Measurements from ENCODE around the gene DENND2D. TPM values are rescaled to one million over a fixed set of nuclear protein-coding genes. Genes with fewer than 3 reads are reported as not detected.
A peak's percentile ranks its signal among the peaks of the same experiment; 100 is the strongest.

The DENND2D gene
- total and polyA plus RNA-seq, 12 donors: 37.0 to 62.9 (median 42.7) TPM

- intact Hi-C loops (cut with DNase I): no loop called here
- no peak for TF ChIP-seq CTCF (IDR thresholded peaks at IDR 0.05)
- TF ChIP-seq POLR2A (IDR thresholded peaks at IDR 0.05): no peak
- no peak overlapping the region for H3K4me3 ChIP-seq
- H3K27me3 ChIP-seq: no peaks in the 10 kb centered on the region
- H3K36me3 ChIP-seq (replicated peaks in 1 of 2): no peaks in the 10 kb centered on the region
- WGBS, 4 donors: 77 to 84% (median 81%) methylated on average over 6 of the region's 6 CpGs
- H3K4me1 ChIP-seq (replicated peaks in 1 of 2): peaks cover 14 to 19% of the 10 kb centered on the region in 2 donors
- H3K27ac ChIP-seq: no peak overlapping the region
- no peak for DNase-seq
- no peaks in the 10 kb centered on the region for H3K9me3 ChIP-seq (replicated peaks in 1 of 3)
These were observed 13.0 kb upstream of the DENND2D start for GRCh38 chr1:111213412-111213811.

- WGBS, 4 donors: 53 to 72% (median 63%) methylated on average over 5 of the region's 5 CpGs
- H3K36me3 ChIP-seq (replicated peaks in 1 of 2): no peaks in the 10 kb centered on the region
- TF ChIP-seq CTCF (IDR thresholded peaks at IDR 0.05): no peak
- TF ChIP-seq POLR2A (IDR thresholded peaks at IDR 0.05): no peak
These were observed 12.3 kb upstream of the DENND2D start for GRCh38 chr1:111212634-111213335.

GRCh38 chr1:111211921-111212320 is 11.5 kb upstream of the DENND2D start:
- Histone ChIP-seq H3K27me3 (no peaks in the 10 kb centered on the region), H3K4me1 (replicated peaks in 1 of 2) (peaks cover 14 to 19% of the 10 kb centered on the region in 2 donors), H3K36me3 (replicated peaks in 1 of 2) (no peaks in the 10 kb centered on the region), H3K9me3 (replicated peaks in 1 of 3) (no peaks in the 10 kb centered on the region), H3K4me3 (no peak overlapping the region), H3K27ac (peak overlapping the region in 1 of 5 donors; percentile 29)
- TF ChIP-seq CTCF (IDR thresholded peaks at IDR 0.05) (no peak), POLR2A (IDR thresholded peaks at IDR 0.05) (no peak)
- intact Hi-C loops (cut with DNase I): no loop called here
- DNase-seq: no peak
- 57 to 82% (median 61%) methylated on average over 1 of the region's 1 CpG for WGBS, 4 donors

More at GRCh38 chr1:111212634-111213335, 12.3 kb upstream of the DENND2D start:
- peak overlapping the region in 2 of 5 donors; percentile 29 to 59 for H3K27ac ChIP-seq
- no peaks in the 10 kb centered on the region for H3K9me3 ChIP-seq (replicated peaks in 1 of 3)
- no peak for DNase-seq
- H3K4me3 ChIP-seq: no peak overlapping the region
- no peaks in the 10 kb centered on the region for H3K27me3 ChIP-seq
- peaks cover 14 to 19% of the 10 kb centered on the region in 2 donors for H3K4me1 ChIP-seq (replicated peaks in 1 of 2)
- intact Hi-C loops (cut with DNase I): no loop called here

- intact Hi-C loops (cut with DNase I): no loop called here
- Histone ChIP-seq H3K4me3 (no peak overlapping the region), H3K9me3 (replicated peaks in 1 of 3) (no peaks in the 10 kb centered on the region), H3K36me3 (replicated peaks in 1 of 2) (no peaks in the 10 kb centered on the region), H3K4me1 (replicated peaks in 1 of 2) (peaks cover 18 to 19% of the 10 kb centered on the region in 2 donors), H3K27ac (no peak overlapping the region), H3K27me3 (no peaks in the 10 kb centered on the region)
- WGBS, 4 donors: 76 to 96% (median 94%) methylated on average over 4 of the region's 4 CpGs
- no peak for TF ChIP-seq POLR2A (IDR thresholded peaks at IDR 0.05)
- TF ChIP-seq CTCF (IDR thresholded peaks at IDR 0.05): no peak
- DNase-seq: no peak
These were observed 9.2 kb upstream of the DENND2D start for GRCh38 chr1:111209622-111210021.
